ENCODE data around the gene CCNJ.
"Not testable (repeated sequence)": the region's sequence is repeated elsewhere in the genome, so short reads cannot be mapped to it uniquely, and the experiment has no call there.

The CCNJ gene

GRCh38 chr10:96043033-96043892 is at the start of gene CCNJ:
Gene CCNJ (plus strand): TSS chr10:96043583. CDS start chr10:96044394, 811 bp downstream.
- peak; percentile 86 for DNase-seq

DNA sequence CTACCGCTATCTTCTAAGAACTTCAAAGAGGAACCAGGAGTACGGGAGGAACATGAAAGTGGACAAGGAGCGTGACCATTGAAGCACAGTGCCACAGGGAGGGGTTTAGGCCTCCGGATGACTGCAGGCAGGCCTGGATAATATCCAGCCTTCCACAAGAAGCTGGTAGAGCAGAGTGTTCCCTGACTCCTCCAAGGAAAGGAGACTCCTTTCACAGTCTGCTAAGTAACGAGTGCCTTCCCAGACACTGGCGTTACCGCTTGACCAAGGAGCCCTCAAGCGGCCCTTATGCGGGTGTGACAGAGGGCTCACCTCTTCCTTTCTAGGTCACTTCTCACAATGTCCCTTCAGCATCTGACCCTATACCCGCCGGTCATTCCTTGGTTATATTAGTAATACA is 49.0 kb upstream of the CCNJ start:
- DNase-seq: not testable (repeated sequence)

GRCh38 chr10:95998255-95998784 is 45.1 kb upstream of the CCNJ start:
- DNase-seq: no peak

- DNase-seq: no peak
These were observed 29.4 kb upstream of the CCNJ start for GRCh38 chr10:96013956-96014355.

DNA sequence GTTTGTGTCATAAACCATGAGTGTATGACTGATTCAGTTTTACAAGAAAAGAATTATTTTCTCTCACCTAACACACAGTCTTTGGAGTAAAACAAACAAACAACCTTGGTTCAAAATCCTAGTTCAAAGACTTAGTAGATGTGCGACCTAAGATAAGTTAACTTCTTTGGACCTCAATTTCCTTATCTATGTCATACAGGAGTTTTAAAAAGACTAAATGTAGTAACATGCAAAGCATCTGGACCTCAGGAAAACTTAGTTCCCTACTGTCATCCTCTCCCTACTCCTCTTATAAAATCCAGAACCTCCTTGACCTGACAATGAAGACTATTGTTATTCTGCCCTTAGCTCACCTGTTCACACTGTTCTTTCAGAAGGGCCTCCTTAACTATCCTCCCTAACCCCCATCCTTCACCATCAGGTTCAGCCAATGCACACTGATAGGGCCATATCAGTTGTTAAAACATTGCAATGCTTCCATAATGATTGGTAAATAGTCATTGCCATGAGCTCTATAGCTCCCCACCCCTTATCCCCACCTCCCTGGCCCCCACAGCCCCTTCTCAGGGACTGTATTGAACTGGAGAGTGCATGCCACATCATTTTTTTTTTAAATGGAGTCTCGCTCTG is 28.8 kb upstream of the CCNJ start:
- DNase-seq: no peak

DNA sequence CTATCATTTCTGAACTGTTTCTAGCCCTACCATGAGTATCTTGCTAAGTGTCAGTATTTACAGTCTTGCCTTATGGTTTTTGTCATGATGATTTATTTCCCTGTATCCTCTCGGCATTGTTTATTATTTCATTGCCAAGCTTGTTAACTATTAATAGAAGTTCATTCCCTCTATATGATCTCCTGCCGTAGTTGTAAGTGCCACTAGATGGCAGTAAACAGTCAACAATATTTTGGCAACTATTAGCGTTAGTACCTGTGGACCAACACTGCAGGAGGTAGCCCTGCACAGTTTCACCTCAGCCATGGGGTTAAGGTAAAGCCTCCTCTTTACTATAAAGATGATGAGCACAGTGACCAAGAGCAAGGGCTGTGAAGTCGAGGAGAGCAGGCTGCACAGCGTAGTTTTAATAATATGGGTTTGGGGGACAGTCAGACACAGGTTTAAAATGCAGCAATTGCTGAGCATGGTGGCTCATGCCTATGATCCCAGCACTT is 26.1 kb upstream of the CCNJ start:
- DNase-seq: peak; percentile 57

DNA sequence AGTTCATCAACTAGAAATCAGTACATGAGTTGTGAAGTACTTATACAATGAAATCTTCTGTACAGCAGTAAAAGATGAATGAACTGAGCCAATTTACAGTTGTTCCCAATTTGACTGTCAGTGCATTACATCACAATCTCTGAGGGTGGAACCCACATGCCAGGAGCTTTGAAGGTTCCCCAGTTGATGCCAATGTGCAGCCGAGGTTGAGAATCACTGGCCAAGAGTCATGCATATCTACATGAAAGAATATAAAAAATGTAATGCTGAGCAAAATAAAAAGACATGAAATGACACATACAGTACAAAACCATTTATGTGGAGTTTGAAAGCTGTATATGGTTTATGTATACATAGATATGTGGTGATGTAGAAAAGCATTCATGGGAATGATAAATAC is 22.1 kb upstream of the CCNJ start:
- DNase-seq: no peak

- DNase-seq: no peak
These were observed 20.6 kb upstream of the CCNJ start for GRCh38 chr10:96022739-96023138.

DNA sequence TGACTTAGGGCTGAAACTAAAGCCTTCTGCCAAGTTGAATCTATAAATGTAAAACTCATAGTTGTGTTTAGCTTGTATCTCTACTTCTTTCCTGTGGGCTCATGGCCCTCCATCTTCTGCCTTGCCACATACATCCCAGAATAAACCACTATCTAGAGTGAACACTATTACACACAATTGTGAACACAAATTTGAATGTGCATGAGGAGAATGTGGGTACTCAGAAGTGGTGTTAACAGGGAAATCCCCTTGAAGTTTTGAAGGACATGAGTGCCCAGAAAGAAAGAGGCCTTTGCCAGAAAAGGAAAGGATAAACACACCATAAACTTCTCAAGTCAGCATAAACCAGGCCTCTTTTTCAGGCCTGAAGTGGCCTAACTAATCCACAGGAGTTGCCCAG is 20.2 kb upstream of the CCNJ start:
- no peak for DNase-seq

GRCh38 chr10:96025566-96025965 is 17.8 kb upstream of the CCNJ start:
- DNase-seq: no peak

DNA sequence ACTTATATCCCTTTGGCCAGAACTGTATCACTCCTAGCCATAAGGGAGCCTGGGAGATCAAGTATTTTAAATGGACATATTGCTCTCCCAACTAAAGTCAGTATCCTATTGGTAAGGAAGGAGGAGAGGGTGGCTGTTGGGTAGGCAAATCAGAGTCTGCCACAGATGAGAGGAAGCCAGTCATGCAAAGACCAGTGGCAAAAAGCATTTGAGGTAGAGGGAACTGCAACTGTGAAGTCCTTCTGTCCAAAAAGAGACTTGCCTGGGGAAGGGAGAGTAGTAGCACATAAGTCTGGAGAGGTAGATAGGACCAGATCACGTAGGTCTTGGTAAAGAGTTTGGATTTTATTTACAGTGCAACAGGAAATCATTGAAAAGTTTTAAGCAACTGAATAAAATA is 8.8 kb upstream of the CCNJ start:
- no peak for DNase-seq

GRCh38 chr10:96038476-96039387 is 4.7 kb upstream of the CCNJ start:
- DNase-seq: no peak

DNA sequence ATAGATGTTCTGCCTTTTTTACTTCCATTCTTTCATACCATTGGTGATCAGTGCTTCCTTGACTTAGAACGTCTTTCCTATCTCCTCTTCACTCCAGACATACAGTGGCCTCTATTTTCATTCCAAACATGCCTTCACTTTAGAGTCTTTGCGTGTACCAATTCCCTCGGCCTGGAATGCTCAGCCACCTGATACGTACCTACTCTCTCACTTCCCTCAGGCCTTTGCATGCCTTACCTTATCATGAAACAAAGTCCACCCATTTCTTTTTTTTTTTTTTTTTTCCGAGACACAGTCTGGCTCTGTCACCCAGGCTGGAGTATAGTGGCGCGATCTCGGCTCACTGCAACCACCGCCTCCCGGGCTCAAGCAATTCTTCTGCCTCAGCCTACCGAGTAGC is 2.2 kb upstream of the CCNJ start:
- DNase-seq: no peak

DNA sequence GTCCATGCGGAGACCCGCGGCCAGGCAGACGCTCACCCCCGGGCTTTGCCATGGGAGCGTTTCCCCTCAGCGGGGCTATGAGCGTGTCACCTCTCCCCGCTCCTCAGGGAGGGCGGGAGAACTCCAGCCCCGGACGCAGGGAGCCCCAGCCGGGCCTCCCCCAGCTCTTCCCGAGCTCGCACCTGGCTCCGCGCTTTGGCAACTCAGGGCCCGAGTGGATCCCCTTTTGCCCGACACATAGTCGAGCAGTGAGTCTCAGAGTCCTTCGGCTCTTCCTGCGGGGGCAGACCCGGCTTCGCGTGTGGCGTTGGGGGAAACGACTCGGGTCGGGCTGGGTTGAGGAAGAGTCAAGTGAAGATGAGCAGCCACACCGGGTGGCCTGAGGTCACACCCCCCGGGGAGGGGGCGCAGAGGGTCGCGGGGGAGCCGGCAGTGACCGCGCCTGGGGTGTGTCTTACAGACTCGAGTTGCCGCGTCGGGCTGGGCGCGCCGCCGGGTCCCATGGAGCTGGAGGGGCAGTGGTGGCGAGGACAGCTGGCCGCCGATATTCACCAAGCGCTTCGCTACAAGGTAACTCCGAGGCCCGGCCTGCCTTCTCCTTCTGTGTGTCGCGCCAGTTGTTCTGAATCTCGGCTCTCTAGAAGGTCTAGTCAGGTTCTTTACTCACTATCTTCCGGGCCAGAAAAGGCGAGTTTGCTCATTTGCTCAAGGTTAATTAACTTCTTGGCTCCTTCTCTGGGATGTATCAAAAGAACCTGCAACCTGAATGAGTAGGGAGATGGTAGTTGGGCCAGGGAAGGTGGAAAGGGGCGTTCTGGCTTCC is 721 bp downstream of the CCNJ start:
- DNase-seq: peak; percentile 40

DNA sequence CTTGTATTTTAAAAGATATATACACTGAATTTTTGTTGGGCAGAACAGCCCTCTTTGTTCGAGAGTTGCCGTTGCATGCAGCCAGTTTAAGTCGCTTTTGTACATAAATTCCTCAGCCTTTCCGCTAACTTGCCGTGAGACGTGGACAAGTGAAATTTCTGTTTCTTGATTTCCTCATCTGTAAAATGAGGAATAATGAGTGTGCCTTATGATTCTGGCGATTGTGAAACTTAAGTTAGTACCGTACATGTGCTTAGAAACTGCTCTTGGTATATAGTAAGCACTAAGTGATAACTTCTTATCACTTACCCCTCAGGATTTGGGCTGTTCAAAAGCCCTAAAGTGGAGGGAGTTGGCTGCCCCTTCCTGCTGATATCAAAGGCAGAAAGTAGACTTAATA is 1.4 kb downstream of the CCNJ start:
- no peak for DNase-seq

- no peak for DNase-seq
These were observed 3.2 kb downstream of the CCNJ start for GRCh38 chr10:96046546-96046945.

GRCh38 chr10:96047004-96047649 is 3.7 kb downstream of the CCNJ start:
- DNase-seq: no peak

- not testable (repeated sequence) for DNase-seq
These were observed 4.5 kb downstream of the CCNJ start for GRCh38 chr10:96047925-96048324.

- no peak for DNase-seq
These were observed 6.0 kb downstream of the CCNJ start for GRCh38 chr10:96049340-96049739.

- no peak for DNase-seq
These were observed 10.6 kb downstream of the CCNJ start for GRCh38 chr10:96053985-96054384.

- no peak for DNase-seq
These were observed 13.4 kb downstream of the CCNJ start for GRCh38 chr10:96056787-96057186.

Measured in CD4-positive, alpha-beta T cell treated with Interleukin-12 subunit alpha and Interleukin-12 subunit beta, for 1 hour (primary cell).